Measurements from ENCODE around the gene MLYCD.

DNA sequence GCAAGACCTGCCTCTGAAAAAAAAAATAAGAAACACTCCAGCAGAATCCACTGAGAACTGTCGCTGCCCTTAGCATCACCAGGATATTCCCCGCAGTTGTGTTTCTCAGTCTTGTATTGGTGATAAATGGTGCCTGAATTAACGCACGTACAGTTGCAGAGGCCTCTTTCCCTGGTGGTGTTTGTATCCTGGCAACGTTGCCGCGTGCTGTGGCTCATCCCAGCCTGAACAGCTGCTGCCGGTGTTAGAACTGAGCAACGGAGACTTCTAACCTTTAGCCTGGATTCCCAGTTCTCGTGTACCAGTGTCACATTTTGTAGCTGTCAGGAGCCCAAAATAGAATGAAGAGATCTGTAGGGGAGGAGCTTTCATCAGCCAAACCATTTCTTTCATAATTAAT, 4.8 kb downstream of the MLYCD start:
- TF ChIP-seq, protein P1, sequence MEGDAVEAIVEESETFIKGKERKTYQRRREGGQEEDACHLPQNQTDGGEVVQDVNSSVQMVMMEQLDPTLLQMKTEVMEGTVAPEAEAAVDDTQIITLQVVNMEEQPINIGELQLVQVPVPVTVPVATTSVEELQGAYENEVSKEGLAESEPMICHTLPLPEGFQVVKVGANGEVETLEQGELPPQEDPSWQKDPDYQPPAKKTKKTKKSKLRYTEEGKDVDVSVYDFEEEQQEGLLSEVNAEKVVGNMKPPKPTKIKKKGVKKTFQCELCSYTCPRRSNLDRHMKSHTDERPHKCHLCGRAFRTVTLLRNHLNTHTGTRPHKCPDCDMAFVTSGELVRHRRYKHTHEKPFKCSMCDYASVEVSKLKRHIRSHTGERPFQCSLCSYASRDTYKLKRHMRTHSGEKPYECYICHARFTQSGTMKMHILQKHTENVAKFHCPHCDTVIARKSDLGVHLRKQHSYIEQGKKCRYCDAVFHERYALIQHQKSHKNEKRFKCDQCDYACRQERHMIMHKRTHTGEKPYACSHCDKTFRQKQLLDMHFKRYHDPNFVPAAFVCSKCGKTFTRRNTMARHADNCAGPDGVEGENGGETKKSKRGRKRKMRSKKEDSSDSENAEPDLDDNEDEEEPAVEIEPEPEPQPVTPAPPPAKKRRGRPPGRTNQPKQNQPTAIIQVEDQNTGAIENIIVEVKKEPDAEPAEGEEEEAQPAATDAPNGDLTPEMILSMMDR (IDR thresholded peaks at IDR 0.05; ENCODE audit: poor library complexity, severe bottlenecking) = no peak
- no peak for TF ChIP-seq POLR2AphosphoS5 (IDR thresholded peaks at IDR 0.05)
- TF ChIP-seq EZH2 (IDR thresholded peaks at IDR 0.05; ENCODE audit: borderline replicate concordance, insufficient read depth, low read length, poor library complexity, severe bottlenecking) = no peak
- TF ChIP-seq, protein P2, sequence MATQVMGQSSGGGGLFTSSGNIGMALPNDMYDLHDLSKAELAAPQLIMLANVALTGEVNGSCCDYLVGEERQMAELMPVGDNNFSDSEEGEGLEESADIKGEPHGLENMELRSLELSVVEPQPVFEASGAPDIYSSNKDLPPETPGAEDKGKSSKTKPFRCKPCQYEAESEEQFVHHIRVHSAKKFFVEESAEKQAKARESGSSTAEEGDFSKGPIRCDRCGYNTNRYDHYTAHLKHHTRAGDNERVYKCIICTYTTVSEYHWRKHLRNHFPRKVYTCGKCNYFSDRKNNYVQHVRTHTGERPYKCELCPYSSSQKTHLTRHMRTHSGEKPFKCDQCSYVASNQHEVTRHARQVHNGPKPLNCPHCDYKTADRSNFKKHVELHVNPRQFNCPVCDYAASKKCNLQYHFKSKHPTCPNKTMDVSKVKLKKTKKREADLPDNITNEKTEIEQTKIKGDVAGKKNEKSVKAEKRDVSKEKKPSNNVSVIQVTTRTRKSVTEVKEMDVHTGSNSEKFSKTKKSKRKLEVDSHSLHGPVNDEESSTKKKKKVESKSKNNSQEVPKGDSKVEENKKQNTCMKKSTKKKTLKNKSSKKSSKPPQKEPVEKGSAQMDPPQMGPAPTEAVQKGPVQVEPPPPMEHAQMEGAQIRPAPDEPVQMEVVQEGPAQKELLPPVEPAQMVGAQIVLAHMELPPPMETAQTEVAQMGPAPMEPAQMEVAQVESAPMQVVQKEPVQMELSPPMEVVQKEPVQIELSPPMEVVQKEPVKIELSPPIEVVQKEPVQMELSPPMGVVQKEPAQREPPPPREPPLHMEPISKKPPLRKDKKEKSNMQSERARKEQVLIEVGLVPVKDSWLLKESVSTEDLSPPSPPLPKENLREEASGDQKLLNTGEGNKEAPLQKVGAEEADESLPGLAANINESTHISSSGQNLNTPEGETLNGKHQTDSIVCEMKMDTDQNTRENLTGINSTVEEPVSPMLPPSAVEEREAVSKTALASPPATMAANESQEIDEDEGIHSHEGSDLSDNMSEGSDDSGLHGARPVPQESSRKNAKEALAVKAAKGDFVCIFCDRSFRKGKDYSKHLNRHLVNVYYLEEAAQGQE (IDR thresholded peaks at IDR 0.05; ENCODE audit: borderline replicate concordance) = no peak
- TF ChIP-seq RAD21 (conservative IDR thresholded peaks at IDR 0.05) = no peak
- TF ChIP-seq SMC3 (conservative IDR thresholded peaks at IDR 0.05; ENCODE audit: poor library complexity) = no peak
- no peak for TF ChIP-seq EP300 (conservative IDR thresholded peaks at IDR 0.05; ENCODE audit: poor library complexity, severe bottlenecking)

All from neural cell (in vitro differentiated cells).